GM12801 (cell line): ENCODE data around the gene C4orf17.

Experiments used
- CTCF ChIP-seq: IDR thresholded peaks from one replicate; pipeline ENCODE4 v1.5.1; 2011; ENCODE audit warnings: control low read depth; ENCODE audit not compliant: insufficient read length; ENCODE audit errors: extremely low read depth

Gene C4orf17

GRCh38 chr4:99510721-99511120 lies at the start of gene C4orf17:
C4orf17 (plus strand) TSS chr4:99511021; CDS start chr4:99513082, 2,061 bp downstream.
- TF ChIP-seq CTCF = no peak

GRCh38 chr4:99461623-99462401 lies 49.0 kb upstream of the C4orf17 start:
- TF ChIP-seq CTCF = no peak

- no peak for TF ChIP-seq CTCF
Observed at GRCh38 chr4:99462875-99463464, 47.9 kb upstream of the C4orf17 start.

GRCh38 chr4:99463566-99463965 lies 47.3 kb upstream of the C4orf17 start:
- TF ChIP-seq CTCF = no peak

GRCh38 chr4:99467887-99468286 lies 42.9 kb upstream of the C4orf17 start:
- no peak for TF ChIP-seq CTCF

- TF ChIP-seq CTCF = no peak
Observed at GRCh38 chr4:99468889-99469288, 41.9 kb upstream of the C4orf17 start.

GRCh38 chr4:99471349-99471748 lies 39.5 kb upstream of the C4orf17 start:
- no peak for TF ChIP-seq CTCF
